GM08714 (cell line): Measurements from ENCODE around the gene SRRM4.
"Not testable (repeated sequence)": the region's sequence is repeated elsewhere in the genome, so short reads cannot be mapped to it uniquely, and the experiment has no call there.

ENCODE experiments used
- H3K4me3 ChIP-seq: fragments of 200-500 bp; sonication (Bioruptor generic); 2 replicates; pipeline ENCODE4 v1.5.1; 2014; ENCODE audit warnings: mild to moderate bottlenecking, low read length, inconsistent platforms
- ZNF274 ChIP-seq: IDR thresholded peaks from 2 replicates; pipeline ENCODE4 v1.6.1; 2012; ENCODE audit warnings: mild to moderate bottlenecking, low read depth, low read length

Gene SRRM4

DNA sequence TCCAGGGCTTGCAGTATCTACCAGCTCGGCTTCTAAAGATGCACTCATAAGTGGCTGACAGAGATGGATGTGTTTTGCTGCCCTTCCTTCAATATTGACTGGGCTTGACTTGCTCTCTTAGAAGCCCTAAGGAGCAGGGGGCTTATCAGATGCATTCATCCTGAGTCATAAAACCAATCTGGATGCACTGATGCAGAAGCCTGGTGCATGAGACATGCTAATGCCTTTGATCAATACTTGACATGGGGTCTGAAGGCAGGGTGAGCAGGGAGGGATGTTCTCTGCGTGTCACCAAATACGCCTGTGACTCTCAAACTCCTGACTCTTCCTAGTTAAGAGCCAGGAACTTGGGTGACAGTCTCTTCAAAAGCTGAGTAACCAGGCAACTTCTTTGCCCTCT lies 119.6 kb downstream of the SRRM4 start:
- no peak for TF ChIP-seq ZNF274
- H3K4me3 ChIP-seq, result no peak overlapping the region

DNA sequence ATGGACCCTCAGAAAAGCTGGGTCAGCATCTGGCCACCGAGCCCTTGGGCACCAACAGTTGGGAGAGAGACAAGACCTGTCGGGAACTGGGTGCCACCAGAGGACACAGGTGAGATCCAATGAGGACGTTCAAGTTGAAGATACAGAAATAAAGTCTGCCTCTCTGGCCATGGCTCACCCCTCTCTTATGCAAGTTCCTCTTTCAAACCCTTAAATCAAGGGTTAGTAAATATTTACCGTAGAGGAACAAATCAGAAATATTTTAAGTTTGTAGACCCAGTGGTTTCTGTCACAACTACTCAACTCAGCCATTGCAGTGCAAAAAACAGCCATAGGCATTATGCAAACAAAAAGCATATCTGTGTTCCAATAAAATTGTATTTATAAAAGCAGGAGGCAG lies 120.9 kb downstream of the SRRM4 start:
- TF ChIP-seq ZNF274, result no peak
- no peak overlapping the region for H3K4me3 ChIP-seq

DNA sequence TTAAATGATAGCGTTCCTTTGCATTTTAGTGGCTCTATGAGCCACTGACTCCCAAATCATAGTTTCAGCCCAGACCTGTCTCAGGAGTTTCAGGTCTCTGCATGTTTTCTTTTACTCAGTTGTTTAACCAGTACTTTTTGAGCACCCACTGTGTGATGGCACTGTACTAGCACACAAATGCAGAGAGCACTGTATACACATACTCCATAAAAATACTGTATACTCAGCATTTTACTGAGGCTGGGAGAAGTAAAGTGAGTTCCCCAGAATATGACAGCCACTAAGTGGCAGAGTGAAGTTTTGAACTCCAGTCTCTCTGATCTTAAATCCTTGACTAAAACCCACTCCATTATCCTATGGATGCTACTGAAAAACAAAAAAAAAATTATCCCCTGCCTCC lies 121.4 kb downstream of the SRRM4 start:
- H3K4me3 ChIP-seq, result no peak overlapping the region
- TF ChIP-seq ZNF274, result no peak

GRCh38 chr12:119104969-119105368 lies 123.6 kb downstream of the SRRM4 start:
- not testable (repeated sequence) for H3K4me3 ChIP-seq

DNA sequence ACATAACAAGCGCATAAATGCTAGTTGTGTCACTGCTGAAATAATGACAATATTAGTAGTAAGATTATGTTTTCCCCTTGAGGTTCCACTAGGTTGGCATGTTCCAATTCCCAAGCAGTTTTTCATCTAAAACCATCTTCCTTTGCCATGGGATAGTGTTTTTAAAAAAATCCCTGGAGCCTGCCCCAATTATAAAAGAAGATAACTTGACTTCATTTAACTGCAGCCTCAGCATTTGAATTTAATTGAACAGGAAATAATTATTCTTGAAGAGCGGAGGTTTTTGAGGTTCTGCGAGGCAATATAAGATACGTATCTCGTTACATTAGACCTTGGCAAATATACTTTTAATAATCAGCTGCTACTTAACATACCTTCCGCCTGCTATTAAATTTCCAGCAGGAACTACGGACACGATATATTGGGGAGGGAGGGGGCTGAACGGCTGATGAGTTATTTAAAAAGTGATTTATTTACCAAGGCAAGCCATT lies 132.2 kb downstream of the SRRM4 start:
- no peak for TF ChIP-seq ZNF274
- H3K4me3 ChIP-seq, result no peak overlapping the region

- H3K4me3 ChIP-seq, result no peak overlapping the region
- TF ChIP-seq ZNF274, result no peak
These were observed 133.0 kb downstream of the SRRM4 start for GRCh38 chr12:119114294-119114693.

DNA sequence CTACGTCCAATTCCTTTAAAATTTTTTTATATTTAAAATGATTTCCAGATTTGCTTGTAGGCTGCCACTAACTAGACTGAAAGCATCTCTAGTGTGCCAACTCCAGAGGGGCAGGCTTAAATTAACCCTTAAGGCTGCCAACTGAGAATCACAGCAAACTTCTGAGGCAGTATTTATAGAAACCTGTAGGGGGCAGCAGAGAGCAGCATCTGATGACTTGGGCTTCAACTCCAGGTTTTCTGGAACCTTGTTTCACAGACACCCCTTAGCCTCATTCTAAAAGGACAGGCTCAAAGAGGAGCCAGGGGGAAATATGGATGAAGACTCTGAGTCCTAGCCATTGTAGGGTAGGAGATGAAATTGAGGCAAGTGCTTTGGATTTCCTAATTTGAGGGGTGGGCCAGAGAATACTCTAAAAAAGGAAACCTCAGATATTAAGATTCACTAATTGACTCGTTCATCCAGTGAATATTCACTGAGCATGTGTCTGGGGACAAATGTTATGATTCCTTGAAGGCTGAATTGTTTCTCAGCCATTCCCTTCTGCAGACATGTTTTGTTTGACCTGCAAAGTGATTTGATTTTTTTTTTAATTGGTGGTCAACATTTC lies 134.1 kb downstream of the SRRM4 start:
- TF ChIP-seq ZNF274, result no peak
- H3K4me3 ChIP-seq, result no peak overlapping the region

GRCh38 chr12:119117936-119118335 lies 136.6 kb downstream of the SRRM4 start:
- no peak for TF ChIP-seq ZNF274

GRCh38 chr12:119118625-119119024 lies 137.3 kb downstream of the SRRM4 start:
- no peak overlapping the region for H3K4me3 ChIP-seq
- TF ChIP-seq ZNF274, result no peak

More at GRCh38 chr12:119117936-119118335, 136.6 kb downstream of the SRRM4 start:
- H3K4me3 ChIP-seq, result no peak overlapping the region

DNA sequence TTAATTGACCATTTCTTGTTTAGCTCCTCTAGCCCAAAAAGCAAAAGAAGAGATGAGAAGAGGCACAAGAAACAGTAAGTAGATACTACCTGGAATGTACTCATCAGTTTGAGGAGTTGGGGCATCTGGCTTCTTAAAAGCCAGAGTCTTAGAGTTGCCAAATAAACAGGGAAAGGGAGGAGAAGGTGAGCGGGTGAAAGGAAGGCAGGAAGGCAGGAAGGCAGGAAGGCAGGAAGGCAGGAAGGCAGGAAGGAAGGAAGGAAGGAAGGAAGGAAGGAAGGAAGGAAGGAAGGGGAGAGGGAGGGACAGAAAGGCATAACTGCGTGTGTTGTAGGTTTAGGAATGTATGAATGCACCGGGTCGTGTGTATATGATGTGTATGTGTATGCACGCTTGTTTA lies 140.7 kb downstream of the SRRM4 start:
- H3K4me3 ChIP-seq, result no peak overlapping the region
- no peak for TF ChIP-seq ZNF274

DNA sequence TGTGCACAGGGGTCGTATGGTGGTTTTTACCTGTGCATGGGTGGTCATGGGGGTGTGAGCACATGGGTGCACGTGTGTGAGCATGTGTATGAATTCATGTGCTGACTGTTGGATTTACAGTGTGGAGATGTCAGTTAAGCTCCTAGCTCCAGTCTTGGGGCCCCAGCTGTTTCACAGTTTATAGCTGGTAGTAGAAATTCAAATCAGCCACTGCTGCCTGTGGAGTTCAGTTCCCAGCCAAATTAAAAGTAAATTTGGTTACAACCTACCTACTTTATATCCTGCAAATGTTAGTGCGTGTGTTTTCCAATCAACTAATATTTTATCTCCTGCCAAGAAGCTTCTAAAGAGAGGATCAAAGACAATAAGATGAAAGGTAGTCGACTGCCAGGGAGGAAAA lies 141.4 kb downstream of the SRRM4 start:
- no peak overlapping the region for H3K4me3 ChIP-seq
- no peak for TF ChIP-seq ZNF274

- H3K4me3 ChIP-seq, result no peak overlapping the region
- TF ChIP-seq ZNF274, result no peak
These were observed 147.2 kb downstream of the SRRM4 start for GRCh38 chr12:119128527-119128926.

DNA sequence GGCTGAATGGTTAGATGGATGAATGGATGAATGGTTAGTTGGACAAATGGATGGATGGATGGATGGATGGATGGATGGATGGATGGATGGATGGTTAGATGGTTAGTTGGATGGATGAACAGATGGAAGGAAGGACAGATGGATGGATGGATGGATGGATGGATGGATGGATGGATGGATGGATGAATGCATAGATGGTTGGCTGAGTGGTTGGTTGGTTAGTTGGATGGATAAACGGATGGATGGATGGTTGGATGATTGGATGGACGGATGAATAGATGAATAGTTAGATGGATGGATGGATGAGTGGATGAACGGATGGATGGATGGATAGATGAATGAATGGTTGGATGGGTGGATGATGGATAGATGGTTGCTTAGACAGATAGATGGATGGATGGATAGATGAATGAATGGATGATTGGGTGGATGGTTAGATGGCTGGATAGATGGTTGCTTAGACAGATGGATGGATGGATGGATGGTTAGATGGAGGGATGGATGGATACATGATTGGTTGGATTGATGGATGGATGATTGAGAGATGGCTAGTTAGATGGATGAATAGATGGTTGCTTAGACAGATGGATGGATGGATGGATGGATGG lies 148.6 kb downstream of the SRRM4 start:
- no peak overlapping the region for H3K4me3 ChIP-seq
- no peak for TF ChIP-seq ZNF274

GRCh38 chr12:119130523-119130922 lies 149.2 kb downstream of the SRRM4 start:
- TF ChIP-seq ZNF274, result no peak
- no peak overlapping the region for H3K4me3 ChIP-seq

DNA sequence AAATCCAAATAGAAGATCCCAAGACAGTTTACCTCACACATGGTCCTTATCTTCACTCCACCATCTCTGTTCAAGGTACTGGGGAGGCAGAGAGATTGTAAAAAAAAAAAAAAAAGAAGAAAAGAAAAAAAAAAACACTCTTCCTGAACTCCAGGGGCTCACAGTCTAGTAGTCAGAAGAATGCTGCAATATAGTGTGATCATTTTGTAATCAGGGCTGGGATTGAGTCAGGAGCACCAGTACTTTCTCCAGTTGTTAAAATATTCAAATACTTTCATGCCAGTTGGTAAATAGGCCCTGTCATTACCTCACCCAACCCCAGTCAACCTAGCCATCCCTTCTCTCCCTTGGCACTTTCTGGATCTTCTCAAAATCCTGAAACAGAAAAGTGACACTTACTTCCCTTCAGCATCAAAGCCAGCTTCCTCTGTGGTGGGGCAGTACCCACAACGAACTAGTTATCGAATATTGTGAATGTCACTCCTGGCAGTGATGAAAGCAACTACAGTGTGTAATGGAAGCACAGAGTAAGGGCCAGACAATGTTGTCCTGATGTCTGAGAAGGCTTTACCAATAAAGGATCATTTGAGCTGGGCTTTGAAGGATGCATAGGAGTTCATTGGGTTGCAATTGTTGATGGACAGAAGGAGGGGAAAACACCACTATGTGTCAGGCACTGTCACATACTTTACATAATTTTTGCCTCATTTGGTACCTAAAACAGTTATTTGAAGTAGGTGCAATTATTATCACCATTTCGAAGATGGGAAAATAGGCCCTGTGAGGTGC lies 153.1 kb downstream of the SRRM4 start:
- TF ChIP-seq ZNF274, result no peak
- no peak overlapping the region for H3K4me3 ChIP-seq
